Activated naive CD8-positive, alpha-beta T cell (primary cell): Measurements from ENCODE around the gene TGIF2.
"Not testable (repeated sequence)": the region's sequence is repeated elsewhere in the genome, so short reads cannot be mapped to it uniquely, and the experiment has no call there.

Source experiments
- H3K27ac Mint-ChIP-seq: one replicate; pipeline ENCODE4 v1.8.0; 2021; ENCODE audit warnings: mixed read lengths
- H3K27me3 Mint-ChIP-seq: one replicate; pipeline ENCODE4 v1.8.0; 2021; ENCODE audit warnings: mixed read lengths
- H3K36me3 Mint-ChIP-seq: one replicate; pipeline ENCODE4 v1.8.0; 2021; ENCODE audit warnings: mixed read lengths
- H3K4me1 Mint-ChIP-seq: one replicate; pipeline ENCODE4 v1.8.0; 2021; ENCODE audit warnings: low read depth, mixed read lengths
- H3K4me3 Mint-ChIP-seq: one replicate; pipeline ENCODE4 v1.8.0; 2021; ENCODE audit warnings: mild to moderate bottlenecking, mixed read lengths
- H3K9me3 Mint-ChIP-seq: one replicate; pipeline ENCODE4 v1.8.0; 2021; ENCODE audit warnings: low read depth, mixed read lengths

Gene TGIF2

GRCh38 chr20:36613974-36614373 lies 40.6 kb downstream of the TGIF2 start:
- no peak overlapping the region for H3K4me3 Mint-ChIP-seq
- no peaks in the 10 kb centered on the region for H3K9me3 Mint-ChIP-seq
- no peaks in the 10 kb centered on the region for H3K27me3 Mint-ChIP-seq
- H3K27ac Mint-ChIP-seq, result no peak overlapping the region
- peaks cover 3% of the 10 kb centered on the region for H3K36me3 Mint-ChIP-seq
- peaks cover 13% of the 10 kb centered on the region for H3K4me1 Mint-ChIP-seq

DNA sequence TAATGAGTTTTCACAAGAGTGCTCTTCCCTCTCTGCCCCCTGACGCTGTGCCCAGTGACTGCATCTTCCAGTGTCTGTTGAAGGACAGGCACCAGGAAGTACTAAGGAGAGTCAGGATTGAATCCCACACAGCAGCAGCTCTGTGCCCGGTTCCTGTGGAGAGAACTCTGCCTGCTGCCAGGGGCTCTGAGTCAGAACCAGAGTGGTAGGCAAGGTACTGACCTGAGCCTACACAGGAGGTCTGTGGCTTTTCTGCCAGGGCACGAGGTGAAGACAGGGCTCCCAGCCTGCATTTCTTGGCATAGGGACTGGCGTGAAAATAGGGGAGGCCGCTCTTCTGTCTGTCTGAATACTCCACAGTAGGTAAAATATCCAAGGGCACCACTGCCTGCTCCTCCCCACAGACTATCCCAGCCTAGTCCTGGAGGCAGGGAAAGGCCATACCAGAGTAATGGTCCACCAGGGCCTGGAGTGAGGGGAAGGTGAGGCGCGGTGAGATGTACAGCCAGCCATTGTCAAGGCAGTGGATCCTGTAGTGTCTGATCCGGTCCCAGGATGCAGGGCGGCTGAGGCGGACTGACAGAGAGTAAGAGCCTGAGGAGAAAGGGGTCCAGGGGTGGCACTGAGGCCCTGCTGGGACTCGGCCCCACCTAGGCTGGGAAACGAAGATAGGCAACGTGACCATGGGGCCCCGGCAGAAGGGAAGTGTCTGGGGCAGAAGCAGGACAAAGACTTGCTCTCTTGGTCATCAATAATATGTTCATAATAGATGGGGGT lies 41.6 kb downstream of the TGIF2 start:
- peaks cover 3% of the 10 kb centered on the region for H3K36me3 Mint-ChIP-seq
- no peaks in the 10 kb centered on the region for H3K27me3 Mint-ChIP-seq

GRCh38 chr20:36620917-36621316 lies 47.5 kb downstream of the TGIF2 start:
- Mint-ChIP-seq H3K9me3 (no peaks in the 10 kb centered on the region), H3K4me1 (peaks cover 25% of the 10 kb centered on the region), H3K27me3 (no peaks in the 10 kb centered on the region), H3K36me3 (peaks cover 16% of the 10 kb centered on the region), H3K27ac (peak overlapping the region; percentile 55), H3K4me3 (no peak overlapping the region)

More for the DNA sequence above, 41.6 kb downstream of the TGIF2 start:
- Mint-ChIP-seq H3K4me3 (no peak overlapping the region), H3K9me3 (no peaks in the 10 kb centered on the region), H3K4me1 (peaks cover 13% of the 10 kb centered on the region), H3K27ac (peak overlapping the region; percentile 22)

DNA sequence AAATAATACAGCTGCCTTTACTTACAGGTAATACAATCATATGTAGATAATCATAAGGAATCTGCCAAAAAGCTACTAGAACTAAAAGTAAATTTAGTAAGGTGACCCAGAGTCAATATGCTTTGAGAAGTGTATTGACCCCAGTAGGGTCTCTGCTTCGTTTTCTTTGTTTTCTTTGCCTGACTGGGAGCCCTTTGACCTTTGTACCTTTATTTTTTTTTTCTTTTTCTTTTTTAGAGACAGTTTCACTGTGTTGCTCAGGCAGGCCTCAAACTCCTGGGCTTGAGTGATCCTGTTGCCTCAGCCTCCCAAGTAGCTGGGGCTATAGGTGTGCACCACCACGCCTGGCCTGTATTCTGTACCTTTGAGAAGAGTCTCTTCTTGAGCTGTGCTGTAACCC lies 50.0 kb downstream of the TGIF2 start:
- Mint-ChIP-seq H3K36me3 (peaks cover 22% of the 10 kb centered on the region), H3K9me3 (no peaks in the 10 kb centered on the region), H3K4me3 (no peak overlapping the region), H3K27me3 (no peaks in the 10 kb centered on the region), H3K4me1 (peaks cover 38% of the 10 kb centered on the region), H3K27ac (peak overlapping the region; percentile 75)

DNA sequence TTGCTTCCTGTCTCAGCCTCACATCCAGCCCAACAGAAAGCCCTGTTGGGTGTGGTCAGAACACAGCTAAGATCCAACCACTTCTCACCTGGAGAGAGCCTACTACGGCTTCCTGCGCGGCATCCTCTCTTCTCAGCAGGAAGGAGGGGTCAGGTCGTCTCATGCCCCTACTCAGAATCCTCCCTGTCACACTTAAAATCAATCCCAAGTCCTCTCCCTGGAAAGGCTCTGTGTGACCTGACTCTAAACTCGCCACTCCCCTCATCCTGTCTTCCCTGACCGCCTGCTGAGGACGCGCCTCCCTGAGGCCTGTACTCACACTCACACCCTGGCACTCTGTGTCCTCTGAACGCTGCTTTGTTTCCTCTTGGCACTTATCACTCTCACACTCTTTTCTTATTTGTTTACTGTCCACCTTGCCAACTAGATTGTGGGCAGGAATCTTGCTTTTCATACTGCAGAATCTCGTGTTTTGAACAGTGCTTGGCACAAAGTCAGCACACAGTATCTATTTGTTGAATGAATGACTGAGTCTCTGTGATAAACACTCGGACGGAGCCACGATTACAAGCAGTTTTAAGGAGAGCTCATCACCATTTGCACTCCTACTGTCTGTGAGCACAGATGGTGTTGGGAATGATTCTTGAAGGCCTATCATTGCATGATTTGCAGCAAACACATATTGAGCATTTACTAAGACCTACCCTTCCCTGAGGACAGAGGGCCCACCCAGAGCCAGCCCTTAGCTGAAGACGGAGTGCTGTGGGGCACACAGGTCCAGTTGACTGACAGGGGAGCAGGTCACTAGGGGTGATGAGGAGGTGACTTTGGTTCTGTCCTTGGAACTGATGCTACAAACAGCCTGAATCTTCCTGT lies 50.9 kb downstream of the TGIF2 start:
- Mint-ChIP-seq H3K4me3 (peak overlapping the region; percentile 3), H3K4me1 (peaks cover 42% of the 10 kb centered on the region), H3K27ac (peak overlapping the region; percentile 75)

GRCh38 chr20:36624944-36625324 lies 51.5 kb downstream of the TGIF2 start:
- peaks cover 47% of the 10 kb centered on the region for H3K4me1 Mint-ChIP-seq
- H3K4me3 Mint-ChIP-seq, result no peak overlapping the region
- no peaks in the 10 kb centered on the region for H3K9me3 Mint-ChIP-seq
- H3K27me3 Mint-ChIP-seq, result no peaks in the 10 kb centered on the region
- H3K36me3 Mint-ChIP-seq, result peaks cover 22% of the 10 kb centered on the region
- peak overlapping the region; percentile 75 for H3K27ac Mint-ChIP-seq

More for the DNA sequence above, 50.9 kb downstream of the TGIF2 start:
- no peaks in the 10 kb centered on the region for H3K27me3 Mint-ChIP-seq
- peaks cover 22% of the 10 kb centered on the region for H3K36me3 Mint-ChIP-seq
- H3K9me3 Mint-ChIP-seq, result no peaks in the 10 kb centered on the region

DNA sequence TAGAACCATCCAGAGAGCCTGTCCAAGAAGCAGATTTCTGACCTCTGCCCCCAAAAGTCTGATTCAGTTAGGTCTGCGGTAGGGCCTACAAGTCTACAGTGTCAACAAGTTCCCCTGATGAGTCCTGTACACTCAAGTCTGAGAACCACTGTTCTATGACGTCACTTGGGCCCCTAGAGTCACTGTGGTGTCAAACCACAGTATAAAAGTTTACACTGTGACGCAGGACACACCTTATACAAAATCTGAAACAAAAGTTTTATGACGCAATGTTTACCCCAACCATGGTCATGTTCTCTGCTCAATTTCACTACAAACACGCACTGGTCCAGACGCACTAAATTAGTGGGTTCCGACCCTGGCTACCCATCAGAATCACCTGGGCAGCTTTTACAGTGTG lies 54.7 kb downstream of the TGIF2 start:
- Mint-ChIP-seq H3K4me1 (peaks cover 61% of the 10 kb centered on the region), H3K9me3 (no peaks in the 10 kb centered on the region), H3K4me3 (peak overlapping the region; percentile 34), H3K27ac (peak overlapping the region; percentile 66), H3K36me3 (peaks cover 22% of the 10 kb centered on the region), H3K27me3 (no peaks in the 10 kb centered on the region)

DNA sequence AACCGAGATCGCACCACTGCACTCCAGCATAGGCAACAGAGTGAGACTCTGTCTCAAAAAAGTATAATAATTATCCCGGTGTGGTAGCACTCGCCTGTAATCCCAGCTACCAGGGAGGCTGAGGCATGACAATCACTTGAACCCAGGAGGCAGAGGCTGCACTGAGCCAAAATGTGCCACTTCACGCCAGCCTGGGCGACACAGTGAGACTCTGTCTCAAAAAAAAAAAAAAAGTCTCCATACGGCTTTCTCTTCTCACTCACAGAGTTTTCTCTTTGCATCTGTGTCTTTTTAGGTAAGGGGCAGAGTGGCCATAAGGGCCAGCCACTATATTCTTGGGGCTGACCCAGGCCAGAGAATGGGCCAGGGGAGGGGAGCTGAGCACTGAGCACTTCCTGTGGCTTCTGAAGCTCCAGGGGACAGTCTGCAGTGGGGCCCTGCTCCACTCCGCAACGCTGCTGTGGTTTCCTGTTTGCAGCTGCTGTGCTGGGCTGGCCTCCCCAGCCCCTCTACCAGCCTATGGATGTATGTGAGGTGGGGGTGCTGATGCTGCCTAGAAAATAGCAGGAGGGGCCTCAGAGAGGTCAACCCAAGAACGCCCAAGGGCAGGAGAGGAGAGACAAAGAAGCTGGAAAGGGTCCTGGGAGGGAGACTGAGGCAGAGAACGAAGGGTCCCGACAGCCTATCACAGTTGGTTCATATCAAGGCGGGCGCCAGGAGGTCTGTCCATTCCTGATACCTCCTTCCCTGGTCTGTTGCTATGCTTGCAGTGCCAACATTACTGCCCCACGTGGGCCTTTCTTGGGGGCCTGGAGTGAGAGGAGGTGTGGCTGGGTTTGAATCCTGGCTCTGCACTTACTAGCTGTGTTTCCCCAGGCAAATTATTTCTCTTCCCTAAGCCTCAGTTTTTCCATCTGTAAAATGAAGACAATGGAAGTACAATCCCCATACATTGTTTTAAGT lies 56.6 kb downstream of the TGIF2 start:
- H3K4me1 Mint-ChIP-seq, result peaks cover 46% of the 10 kb centered on the region
- no peaks in the 10 kb centered on the region for H3K27me3 Mint-ChIP-seq
- H3K36me3 Mint-ChIP-seq, result peaks cover 11% of the 10 kb centered on the region
- peak overlapping the region; percentile 78 for H3K4me3 Mint-ChIP-seq
- no peaks in the 10 kb centered on the region for H3K9me3 Mint-ChIP-seq
- H3K27ac Mint-ChIP-seq, result peak overlapping the region; percentile 98

- H3K36me3 Mint-ChIP-seq, result peaks cover 11% of the 10 kb centered on the region
- no peaks in the 10 kb centered on the region for H3K27me3 Mint-ChIP-seq
- peaks cover 47% of the 10 kb centered on the region for H3K4me1 Mint-ChIP-seq
- H3K9me3 Mint-ChIP-seq, result no peaks in the 10 kb centered on the region
- no peak overlapping the region for H3K4me3 Mint-ChIP-seq
- H3K27ac Mint-ChIP-seq, result peak overlapping the region; percentile 51
These were observed 58.2 kb downstream of the TGIF2 start for GRCh38 chr20:36631646-36632045.

DNA sequence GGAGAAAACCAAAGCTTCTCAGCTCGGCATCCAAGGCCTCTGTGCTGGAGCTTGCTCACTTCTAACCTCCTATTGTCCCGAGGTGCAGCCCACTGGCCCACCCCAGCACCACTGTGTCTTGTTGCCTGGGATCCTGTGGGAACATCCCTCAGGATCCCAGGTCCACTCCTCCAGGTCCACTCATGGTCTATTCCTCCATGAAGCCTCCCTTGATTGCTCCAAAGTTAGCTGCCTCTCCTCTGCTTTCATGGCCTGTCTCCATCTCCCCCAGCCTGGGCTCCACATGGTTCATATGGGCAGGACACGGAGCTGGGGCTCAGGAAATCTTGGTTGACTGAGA lies 58.7 kb downstream of the TGIF2 start:
- H3K27me3 Mint-ChIP-seq, result no peaks in the 10 kb centered on the region
- H3K36me3 Mint-ChIP-seq, result peaks cover 8% of the 10 kb centered on the region
- H3K27ac Mint-ChIP-seq, result peak overlapping the region; percentile 51
- no peak overlapping the region for H3K4me3 Mint-ChIP-seq
- H3K9me3 Mint-ChIP-seq, result no peaks in the 10 kb centered on the region
- H3K4me1 Mint-ChIP-seq, result peaks cover 44% of the 10 kb centered on the region

DNA sequence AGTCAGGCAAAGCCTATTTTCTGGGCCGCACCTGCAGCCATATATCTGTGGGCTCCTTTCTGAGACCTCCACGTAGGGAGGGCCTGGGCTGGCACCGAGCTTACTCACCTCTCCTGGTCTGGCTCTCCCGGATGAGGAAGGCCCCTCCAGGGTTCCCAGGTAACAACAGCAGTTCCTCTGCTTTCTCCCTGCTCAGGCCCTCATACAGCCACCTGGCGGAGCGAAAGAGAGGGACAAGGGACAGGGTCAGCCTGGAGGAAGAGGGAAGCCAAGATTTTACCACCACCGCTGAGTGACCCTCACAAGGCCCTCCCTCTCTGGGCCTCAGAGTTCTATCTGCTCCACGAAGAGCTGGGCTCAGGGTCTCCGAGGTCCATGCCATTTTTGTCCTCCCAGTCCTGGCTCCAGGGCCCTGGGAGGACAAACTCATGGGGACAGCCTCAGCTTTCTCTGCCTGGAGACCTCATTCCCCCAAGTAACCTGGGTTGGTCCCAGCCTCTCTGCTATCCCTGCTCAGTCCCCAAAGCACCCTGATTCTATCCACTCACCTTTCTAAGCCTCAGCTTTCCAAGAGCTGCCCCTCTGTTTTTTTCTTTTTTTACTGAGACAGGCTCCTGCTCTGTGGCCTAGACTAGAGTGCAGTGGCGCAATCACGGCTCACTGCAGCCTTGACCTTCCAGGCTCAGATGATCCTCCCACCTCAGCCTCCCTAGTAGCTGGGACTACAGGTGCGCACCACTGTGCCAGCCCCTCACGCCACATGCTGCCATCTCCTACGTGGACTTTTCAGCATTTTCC lies 59.3 kb downstream of the TGIF2 start:
- Mint-ChIP-seq H3K36me3 (peaks cover 8% of the 10 kb centered on the region), H3K4me1 (peaks cover 41% of the 10 kb centered on the region), H3K9me3 (no peaks in the 10 kb centered on the region), H3K27me3 (no peaks in the 10 kb centered on the region), H3K4me3 (no peak overlapping the region), H3K27ac (no peak overlapping the region)

DNA sequence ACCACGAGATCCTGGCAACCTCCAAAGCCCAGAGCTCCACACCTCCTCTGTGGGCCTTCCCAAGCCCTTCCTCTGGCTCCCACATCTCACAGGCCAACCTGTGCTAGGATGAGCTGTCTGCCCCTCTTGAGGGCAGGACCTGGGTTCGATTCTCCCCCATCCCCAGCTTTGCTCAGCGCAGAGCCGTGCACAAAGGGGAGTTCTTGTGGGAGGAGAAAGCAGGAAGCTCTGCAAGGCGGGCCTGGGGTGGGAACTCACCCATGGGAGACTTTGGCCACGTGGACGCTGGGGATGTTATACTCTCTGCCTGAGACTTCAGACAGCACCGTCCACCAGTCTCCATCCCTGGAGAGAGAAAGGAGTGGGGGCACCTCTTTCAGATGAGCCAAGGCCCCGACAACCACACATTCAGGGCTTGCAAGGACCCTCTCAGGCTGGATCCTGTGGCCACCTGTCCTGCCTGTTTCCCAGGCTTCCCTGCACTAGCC lies 59.9 kb downstream of the TGIF2 start:
- Mint-ChIP-seq H3K36me3 (peaks cover 5% of the 10 kb centered on the region), H3K27me3 (no peaks in the 10 kb centered on the region), H3K27ac (no peak overlapping the region), H3K4me1 (peaks cover 37% of the 10 kb centered on the region), H3K4me3 (no peak overlapping the region), H3K9me3 (no peaks in the 10 kb centered on the region)

GRCh38 chr20:36634342-36634741 lies 60.9 kb downstream of the TGIF2 start:
- H3K36me3 Mint-ChIP-seq, result peaks cover 5% of the 10 kb centered on the region
- peaks cover 34% of the 10 kb centered on the region for H3K4me1 Mint-ChIP-seq
- no peaks in the 10 kb centered on the region for H3K9me3 Mint-ChIP-seq
- H3K27me3 Mint-ChIP-seq, result no peaks in the 10 kb centered on the region
- H3K27ac Mint-ChIP-seq, result peak overlapping the region; percentile 66
- H3K4me3 Mint-ChIP-seq, result no peak overlapping the region

- H3K9me3 Mint-ChIP-seq, H3K27me3 Mint-ChIP-seq, H3K36me3 Mint-ChIP-seq, H3K4me3 Mint-ChIP-seq: not testable (repeated sequence)
- Mint-ChIP-seq H3K27ac (peak overlapping the region; percentile 58), H3K4me1 (peaks cover 27% of the 10 kb centered on the region)
These were observed 65.5 kb downstream of the TGIF2 start for GRCh38 chr20:36638876-36639400.
